Inflammatory macrophage (primary cell): ENCODE data around the gene ANGEL2.
"Not testable (repeated sequence)": the region's sequence is repeated elsewhere in the genome, so short reads cannot be mapped to it uniquely, and the experiment has no call there.

Source experiments
- DNase-seq, 2 donors: peaks; one replicate each; pipeline ENCODE4 v3.0.0-alpha.2; 2020 to 2022
- total RNA-seq, 18 experiments: gene quantifications; one replicate each; lab custom pipeline; 2026; ENCODE audit warnings: mixed read lengths in 6 of 18, inconsistent platforms in 2 of 18; lab: John Stamatoyannopoulos, UW

Gene ANGEL2, protein sequence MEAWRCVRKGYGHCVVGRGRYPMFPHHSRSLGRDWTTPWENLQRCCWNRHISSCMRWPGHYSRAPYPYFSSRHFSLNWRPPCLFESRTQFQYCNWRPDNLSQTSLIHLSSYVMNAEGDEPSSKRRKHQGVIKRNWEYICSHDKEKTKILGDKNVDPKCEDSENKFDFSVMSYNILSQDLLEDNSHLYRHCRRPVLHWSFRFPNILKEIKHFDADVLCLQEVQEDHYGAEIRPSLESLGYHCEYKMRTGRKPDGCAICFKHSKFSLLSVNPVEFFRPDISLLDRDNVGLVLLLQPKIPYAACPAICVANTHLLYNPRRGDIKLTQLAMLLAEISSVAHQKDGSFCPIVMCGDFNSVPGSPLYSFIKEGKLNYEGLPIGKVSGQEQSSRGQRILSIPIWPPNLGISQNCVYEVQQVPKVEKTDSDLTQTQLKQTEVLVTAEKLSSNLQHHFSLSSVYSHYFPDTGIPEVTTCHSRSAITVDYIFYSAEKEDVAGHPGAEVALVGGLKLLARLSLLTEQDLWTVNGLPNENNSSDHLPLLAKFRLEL
- 18.1 to 49.7 (median 30.0) reads per million in 18 experiments for total RNA-seq

DNA sequence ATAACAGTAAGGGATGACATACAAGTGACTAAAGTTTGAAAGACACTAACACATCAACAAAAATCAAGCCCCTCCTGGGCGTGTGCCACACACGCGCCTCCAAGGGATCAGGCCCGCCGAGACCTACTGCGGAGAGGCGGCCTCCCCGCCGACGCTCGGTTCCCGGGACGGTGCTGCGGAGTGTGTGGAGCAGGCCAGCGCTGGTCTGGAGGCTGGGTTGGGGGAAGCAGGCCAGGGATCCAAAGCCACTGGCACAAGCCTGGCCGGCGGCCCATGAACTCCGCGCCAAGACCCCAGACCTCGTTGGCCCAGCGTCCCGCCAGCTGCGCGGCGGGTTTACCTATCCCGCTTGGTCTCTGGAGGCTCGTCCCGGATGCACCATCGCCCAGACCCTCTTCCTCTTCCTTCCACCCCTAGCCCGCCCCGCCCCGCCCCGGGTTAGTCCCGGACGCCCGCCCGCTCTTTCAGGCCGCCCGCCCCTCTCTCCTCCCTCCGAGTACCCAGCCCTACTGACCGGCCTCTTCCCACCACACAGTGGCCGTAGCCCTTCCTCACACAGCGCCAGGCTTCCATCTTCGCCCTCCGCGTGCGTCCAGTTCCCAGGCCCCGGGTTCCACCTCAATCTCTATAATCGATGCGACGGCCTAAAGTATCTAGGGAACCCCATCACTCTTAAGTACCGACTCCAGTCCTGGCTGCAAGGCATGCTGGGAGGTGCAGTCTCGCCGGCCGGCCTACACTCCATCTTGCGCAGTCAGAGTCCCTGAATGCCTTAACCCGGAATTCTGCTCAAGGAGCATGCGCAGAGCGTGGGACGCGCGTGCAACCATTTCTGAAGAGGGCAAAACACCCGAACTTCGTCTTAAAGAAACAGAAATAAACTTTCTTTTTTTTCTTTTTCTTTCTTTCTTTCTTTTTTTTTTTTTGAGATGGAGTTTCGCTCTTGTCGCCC is at the start of gene ANGEL2:
Gene ANGEL2 (minus strand): TSS at position 769 of the 952 bp plus-strand sequence. CDS start 196 bp downstream, at position 573.
- DNase-seq = peak; percentile 98 to 99

DNA sequence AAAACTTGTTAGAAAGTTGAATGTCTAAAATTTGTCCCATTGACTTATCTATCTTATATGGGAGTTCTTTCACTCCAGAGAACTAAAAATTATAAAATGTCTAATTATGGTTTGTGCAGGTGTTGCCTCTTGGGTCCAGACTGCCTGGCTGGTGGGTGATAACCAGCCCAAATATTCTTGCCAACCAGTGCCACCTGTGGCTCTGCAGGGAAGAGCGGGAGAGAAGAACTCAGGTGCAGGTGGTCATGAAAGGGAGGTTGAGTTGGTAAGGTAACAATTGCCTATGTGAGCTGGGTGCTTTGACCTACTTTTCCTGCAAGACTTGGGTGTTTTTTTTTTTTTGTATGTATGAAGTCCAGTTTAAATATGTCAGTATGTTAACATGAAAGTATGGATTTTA is 45.6 kb upstream of the ANGEL2 start:
- no peak for DNase-seq

DNA sequence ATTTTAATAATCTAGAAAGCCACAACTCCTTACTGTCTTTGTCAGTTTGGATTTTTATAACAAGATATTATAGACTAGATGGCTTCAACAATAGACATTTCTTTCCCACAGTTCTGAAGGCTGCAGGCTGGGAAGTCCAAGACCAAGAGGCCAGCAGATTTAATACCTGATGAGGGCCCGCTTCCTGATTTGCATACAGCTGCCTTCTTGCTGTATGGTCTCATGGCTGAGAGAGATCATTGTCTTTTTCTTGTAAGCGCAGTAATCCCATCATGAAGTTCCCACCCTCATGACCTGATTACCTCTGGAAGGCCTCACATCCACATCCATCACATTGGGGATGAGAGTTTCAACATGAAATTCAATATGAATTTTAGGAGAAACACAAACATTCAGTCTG is 45.2 kb upstream of the ANGEL2 start:
- DNase-seq = no peak

DNA sequence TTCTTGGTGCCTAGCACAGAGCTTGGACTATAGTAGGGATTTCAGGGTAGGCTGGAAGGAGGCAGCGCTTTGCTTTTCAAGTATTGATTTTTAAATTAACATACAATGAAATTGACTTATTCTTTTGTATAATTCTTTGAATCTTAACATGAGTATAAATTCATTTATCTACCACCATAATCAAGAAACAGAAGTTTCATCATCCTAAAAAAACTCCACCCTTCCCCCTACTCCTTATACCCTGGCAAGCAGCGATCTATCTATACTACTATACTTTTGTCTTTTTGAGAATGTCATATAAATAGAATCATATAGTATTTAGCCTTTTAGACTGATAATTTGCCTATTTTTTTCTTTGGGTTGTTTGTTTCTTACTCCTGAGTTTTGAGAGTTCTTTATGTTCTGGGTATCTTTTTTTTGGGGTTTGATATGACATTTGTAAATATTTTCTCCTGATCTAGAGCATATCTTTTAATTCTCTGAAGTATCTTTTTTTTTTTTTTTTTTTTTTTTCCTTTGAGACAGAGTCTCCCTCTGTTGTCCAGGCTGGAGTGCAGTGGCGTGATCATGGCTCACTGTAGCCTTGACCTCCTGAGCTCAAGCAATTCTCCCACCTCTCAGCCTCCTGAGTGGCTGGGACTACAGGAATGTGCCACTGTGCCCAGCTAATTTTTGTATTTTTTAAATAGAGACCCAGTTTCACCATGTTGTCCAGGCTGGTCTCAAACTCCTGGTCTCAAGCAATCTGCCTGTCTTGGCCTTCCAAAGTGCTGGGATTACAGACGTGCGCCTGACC is 41.8 kb upstream of the ANGEL2 start:
- DNase-seq = no peak

DNA sequence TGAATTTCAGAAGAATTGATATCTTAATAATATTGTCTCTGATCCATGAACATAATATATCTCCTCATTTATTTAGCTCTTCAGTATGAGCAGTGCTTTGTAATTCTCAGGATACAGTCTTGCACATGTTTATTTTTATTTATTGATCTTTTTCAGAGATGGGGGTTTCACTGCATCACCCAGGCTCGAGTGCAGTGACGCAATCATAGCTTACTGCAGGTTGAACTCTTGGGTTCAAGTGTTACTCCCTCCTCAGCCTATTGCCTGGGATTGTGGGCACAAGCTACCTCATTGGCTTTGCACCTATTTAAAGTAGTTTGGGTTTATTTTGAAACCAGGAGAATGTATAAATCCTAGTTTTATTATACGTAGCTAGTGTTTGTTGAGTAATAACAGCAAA is 40.1 kb upstream of the ANGEL2 start:
- DNase-seq = no peak

DNA sequence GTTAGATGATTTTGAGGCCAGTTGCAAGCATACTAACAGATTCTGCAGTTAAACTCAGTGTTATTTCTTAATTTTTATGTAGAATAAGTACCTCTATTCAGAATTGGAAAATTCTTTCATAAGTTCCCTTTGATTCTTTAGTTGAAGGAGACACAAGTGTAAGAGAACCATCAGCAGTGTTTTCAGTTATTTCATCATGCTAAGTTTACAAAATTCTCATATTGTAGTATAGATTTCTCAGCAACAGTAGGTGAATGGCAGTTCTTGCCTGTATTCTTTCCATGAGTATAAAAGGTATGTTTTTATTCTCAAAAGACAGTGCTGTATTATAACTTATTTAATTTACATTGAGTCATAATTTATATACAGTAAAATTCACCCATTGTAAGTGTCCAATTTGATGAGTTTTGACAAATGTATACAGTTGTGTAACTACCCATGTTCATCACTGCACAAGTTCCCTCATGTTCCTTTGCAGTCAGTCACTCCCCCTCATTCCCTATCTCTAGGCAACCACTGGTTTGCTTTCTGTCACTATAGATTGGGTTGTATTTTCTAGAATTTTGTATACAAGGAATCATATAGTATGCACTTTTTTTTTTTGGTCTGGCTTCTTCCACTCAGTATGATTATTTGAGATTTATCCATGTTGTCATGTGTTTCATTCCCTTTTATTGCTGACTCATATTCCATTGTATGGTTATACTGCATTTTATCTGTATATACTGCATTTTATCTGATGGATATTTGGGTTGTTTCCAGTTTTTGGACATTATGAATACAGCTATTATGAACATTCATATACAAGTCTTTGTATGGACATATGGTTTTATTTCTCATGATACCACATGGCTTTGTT is 39.3 kb upstream of the ANGEL2 start:
- DNase-seq = peak; percentile 51 to 61

DNA sequence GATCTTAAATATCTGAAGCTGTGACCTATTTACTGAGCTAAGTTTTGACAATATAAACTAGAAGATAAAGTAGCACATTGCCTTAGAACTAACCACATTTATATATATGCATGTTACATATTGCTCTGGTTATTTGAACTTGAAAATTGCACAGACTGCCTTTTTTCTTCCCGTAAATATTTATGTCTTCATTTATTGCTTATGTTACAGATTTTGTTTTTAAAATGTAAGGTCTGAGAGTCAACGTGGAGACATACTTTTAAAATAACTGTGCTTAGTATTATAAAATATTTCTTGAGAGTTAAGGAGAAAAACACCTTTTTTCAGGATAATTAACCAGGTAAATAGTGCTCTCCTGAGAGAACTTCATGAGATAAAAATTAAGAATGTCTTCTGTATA is 38.5 kb upstream of the ANGEL2 start:
- no peak for DNase-seq

DNA sequence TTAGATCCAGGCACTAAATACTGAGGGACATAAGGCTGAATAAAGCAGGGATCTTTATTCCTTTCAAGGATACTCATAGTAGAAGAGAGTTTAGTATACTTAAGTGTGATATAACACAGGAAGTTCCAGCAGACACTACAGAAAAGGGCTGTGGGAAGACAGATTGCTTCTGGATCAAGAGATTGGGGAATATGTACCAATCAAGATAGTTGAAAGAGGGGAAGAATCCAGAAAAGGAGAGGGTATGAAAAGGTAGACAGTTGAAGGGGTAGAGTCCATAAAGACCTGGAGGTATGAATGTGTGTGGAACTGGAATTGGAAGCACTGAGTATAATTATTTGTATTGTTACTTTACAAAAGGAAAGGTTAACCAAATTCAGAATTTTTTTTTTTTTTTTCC is 37.8 kb upstream of the ANGEL2 start:
- DNase-seq = no peak

DNA sequence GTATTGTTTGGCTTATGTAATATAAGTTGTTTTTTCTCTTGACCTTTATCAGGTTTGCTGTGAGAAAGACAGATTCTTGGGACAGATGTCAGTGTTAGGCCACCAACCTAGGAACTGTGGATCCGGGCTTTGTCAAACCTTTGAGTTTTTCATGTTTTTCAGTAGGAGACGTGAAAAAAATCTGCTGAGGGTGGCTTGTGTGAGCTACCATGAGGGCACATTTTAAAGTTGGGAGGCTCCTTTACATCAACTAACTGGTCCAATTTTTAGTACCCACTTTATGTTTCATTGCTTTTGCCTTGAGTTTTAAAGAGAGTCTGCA is 36.2 kb upstream of the ANGEL2 start:
- DNase-seq = no peak

DNA sequence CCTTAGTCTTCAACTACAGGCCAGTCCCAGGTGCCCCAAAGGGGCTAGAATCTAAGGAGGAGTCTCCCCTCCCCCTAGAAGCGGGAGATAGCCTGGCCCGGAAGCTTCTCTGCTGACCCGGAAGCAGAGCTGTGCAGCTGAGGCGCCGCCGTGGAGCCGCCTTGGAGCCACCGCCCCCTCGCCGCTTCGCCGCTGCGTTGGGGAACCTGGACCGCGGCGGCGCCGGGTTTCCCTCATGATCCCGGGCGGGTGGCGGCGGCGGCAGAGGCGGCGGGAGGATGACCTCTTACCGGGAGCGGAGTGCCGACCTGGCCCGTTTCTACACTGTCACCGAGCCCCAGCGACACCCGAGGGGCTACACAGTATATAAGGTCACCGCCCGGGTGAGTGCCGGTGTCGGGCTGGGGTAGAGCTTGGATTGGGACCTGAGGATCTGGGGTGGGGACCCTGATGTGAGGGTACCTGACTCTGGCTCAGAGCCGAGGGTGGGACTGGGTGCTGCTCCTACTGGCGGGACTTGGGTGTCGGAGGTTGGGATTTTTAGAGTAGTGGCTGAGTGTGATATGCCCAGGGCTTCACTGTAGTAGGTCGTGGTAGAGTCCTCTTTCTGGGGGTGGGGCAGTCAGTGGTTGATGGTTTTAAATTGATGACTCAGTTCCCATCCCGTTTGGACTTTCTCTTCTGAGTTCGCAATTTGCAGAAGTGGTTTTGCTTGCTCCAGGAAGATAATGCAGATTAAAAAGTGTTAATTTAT is 35.6 kb upstream of the ANGEL2 start, which contains the start of gene RPS6KC1:
Gene RPS6KC1 (plus strand): TSS at position 115 of the 754 bp plus-strand sequence. CDS start 164 bp downstream, at position 279.
- peak; percentile 77 to 89 for DNase-seq

DNA sequence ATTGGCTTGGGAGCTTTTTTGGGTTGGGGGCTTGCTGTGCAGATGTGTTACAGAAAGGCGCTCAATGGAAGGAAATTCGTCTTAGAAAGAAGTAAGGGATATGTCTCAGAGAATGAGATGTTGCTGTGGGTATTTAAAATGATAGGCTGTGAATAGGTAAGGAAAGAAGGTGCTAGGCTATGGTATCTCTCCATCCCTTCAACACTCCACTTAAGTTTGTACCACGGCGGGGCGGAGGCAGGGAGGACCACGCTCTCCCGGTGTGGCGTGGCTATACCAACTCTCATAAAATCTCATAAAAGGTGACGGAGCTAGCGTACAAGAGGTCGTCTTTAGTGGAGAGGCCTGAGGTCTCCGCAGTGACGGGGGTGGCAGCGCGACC is 35.1 kb upstream of the ANGEL2 start:
- peak in 1 of 2 donors; percentile 3 for DNase-seq

DNA sequence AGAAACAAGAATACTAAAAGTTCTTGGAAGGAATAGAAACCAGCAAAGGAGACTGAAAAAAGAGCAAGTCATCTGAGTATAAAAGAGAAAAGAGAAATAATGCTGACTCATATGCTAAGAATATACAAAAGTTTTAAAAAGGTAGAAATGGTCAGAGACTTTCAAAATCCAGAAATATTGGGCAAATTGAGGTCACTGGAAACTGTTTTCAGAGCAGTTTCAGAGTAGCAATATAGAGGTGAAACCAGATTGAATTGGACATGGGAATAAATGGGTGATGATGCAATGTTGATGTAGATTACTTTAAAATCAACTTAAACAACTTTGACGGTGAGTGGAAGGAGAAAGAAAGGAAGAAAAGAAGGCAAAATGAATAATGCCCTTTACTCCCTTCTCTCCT is 33.6 kb upstream of the ANGEL2 start:
- DNase-seq = no peak

DNA sequence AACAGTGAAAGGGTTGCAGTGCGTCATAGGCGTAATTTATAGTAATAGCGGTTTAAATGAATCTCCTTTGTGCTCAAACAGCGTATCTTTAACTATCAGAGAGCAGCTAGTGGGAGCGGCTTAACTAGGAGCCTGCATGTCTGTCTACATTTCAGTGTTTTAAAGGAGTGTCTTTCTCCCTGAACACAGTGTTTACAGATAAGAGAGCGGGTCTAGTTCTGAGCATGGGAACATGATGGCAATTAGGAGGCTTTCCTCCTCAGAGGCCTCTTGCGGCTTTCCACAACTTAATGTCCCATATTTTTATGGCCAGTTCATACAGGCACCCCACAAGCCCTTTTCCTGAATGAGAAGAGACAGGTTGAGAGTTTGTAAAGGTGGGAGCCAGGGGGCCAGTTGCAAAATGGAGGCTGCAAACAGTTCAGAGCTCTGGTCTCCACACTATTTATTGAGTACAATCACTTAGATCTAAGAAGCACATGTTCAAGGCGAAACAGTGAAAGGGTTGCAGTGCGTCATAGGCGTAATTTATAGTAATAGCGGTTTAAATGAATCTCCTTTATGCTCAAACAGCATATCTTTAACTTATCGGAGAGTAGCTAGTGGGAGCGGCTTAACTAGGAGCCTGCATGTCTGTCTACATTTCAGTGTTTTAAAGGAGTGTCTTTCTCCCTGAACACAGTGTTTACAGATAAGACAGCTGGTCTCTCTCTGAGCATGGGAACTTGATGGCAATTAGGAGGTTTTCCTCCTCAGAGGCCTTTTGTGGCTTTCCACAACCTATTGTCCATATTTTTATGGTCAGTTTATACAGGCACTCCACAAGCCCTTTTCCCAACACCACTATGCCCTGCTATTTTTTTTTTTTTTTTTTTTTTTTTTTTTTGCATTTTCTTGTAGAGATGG is 29.9 kb upstream of the ANGEL2 start:
- not testable (repeated sequence) for DNase-seq

DNA sequence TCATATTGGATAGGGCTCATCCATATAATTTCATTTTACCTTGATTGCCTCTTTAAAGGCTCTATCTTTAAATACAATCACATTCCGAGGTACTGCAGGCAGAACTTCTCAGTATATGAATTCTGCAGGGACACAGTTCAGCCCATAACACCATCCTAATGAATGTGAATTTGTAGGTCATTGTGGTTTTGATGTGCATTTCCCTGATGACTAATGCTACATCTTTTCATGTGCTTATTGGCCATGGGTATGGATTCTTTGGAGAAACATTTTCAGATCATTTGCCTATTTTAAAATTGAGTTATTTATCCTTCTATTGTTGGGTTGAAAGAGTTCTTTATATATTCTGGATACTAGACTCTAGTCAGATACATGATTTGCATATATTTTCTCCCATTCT is 25.8 kb upstream of the ANGEL2 start:
- no peak for DNase-seq

DNA sequence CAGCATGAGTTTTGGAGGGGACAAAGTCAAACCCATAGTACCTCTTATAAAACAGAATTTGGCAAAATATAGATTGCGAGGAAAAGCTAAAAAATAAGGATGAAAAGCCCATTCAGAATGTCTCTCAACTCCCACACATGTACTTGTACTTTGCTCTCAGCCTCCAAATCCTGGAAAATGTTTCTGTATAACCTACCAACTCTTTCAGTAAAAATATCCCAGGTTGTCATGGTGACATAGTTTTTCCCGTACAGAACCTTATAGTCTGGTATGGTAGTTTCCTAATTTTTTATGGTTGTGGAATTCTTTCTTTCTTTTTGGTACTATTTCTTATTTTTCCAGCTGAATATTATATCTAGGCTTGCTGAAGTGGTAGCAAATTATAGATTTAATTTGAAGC is 19.9 kb upstream of the ANGEL2 start:
- no peak for DNase-seq

DNA sequence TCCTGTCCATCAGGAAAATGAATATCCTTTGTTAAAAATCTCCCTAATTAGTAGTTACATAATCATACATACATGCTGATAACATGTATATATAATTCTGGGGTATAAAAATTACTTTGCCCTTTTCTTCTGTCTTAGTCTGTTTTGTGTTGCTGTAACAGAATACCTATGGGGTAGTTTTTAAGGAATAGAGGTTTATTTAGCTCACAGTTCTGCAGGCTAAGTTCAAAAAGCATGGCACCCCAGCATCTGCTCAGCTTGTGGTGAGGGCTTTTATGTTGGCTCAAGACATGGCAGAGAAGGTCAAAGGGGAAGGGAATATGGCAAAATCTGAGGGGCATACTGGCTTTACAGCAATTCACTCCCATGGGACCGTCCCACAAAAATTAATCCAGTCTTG is 19.0 kb upstream of the ANGEL2 start:
- DNase-seq = no peak

DNA sequence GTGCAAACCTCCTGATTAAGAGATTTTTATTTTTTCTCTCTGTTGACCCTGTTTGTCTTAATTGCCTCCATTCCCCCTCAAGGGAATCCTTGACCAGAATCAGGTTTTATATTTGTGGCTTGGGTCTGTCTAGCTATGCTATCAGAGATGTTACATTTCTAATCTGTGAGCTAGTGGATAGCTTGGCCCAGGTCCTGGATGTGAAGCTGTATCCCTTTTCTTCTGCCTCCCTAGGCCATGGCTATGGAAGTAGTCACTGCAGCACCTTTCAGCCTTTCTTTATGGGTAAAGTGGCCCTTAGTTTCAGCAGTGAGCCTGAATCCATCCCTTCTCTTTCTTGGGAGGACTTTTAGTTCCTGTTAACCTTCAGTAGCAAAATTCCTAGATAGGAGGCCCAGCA is 17.0 kb upstream of the ANGEL2 start:
- no peak for DNase-seq

DNA sequence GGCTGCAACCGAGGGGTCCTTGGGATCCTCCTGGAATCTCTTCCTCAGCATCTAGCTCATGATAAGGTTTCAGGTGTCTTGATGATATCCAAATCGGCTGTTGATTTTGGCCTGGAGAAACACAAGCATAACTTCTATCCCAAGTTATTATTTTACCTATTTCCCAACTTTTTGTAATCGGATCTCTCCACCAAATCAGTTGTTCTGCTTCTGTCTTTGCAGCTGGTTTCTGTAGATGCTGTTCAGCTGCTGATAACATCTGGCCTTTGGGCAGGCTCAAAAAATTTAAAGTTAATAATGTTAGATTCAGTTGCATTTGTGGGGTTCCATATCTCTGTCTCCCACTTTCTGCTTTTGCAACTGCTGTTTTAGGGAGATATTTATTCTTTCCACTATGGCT is 11.4 kb upstream of the ANGEL2 start:
- not testable (repeated sequence) for DNase-seq

DNA sequence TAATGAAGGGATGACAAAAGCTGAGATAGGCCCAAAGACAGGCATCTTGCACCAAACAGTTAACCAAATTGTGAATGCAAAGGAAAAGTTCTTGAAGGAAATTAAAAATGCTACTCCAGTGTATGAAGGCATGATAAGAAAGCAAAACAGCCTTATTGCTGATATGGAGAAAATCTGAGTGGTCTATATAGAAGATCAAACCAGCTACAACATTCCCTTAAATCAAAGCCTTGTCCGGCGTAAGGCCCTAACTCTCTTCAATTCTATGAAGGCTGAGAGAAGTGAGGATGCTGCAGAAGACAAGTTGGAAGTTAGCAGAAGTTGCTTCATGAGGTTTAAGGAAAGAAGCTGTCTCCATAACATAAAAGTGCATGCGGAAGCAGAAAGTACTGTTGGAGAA is 4.3 kb upstream of the ANGEL2 start:
- no peak for DNase-seq

DNA sequence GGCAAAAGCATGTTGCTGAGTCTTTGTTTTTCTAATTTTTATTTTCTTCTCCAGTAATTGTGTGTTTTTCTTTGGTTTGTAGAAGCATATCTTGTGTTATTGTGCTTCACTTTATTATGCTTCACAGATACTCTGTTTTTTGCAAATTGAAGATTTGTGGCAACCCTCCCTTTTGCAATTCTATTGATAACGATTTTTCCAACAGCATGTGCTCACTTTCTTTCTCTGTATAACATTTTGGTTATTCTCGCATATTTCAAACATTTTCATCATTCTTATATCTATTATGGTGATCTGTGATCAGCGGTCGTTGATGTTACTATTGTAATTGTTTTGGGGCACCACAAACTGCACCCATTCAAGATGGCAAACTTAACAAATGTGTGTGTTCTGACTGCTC is 3.8 kb upstream of the ANGEL2 start:
- no peak for DNase-seq
